Measurements from ENCODE around the gene OAF. TPM values are rescaled to one million over a fixed set of nuclear protein-coding genes. Genes with fewer than 3 reads are reported as not detected.

OAF gene
- total RNA-seq, 4 donors from 2014 or later: 74.7 to 192 (median 124) TPM

DNA sequence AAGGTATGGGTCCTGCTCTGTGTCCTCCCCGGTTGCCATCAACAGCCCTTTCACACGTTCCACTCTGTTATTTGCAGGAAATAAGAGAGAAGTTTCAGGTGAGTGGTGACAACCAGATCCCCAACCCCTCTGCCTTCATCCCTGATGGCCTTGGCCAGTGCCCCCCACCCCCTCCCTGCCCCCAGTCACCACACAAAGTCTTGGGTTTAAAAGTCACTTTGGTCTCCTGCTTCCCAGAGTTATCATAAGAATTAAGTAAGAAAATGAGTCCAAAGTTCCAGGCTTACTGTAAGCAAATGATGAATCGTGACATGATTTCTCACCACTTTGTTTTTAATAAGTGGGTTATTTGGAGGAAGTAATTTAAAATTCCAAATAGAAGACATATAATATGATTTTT lies 9.2 kb upstream of the OAF start:
- peaks cover 0 to 34% (median 20%) of the 10 kb centered on the region in 4 donors for H3K4me1 ChIP-seq
- H3K27ac ChIP-seq: no peak overlapping the region
- WGBS, 2 donors: 62 to 70% methylated on average over 3 of the region's 3 CpGs
- no peak for TF ChIP-seq POLR2A (IDR thresholded peaks at IDR 0.05)
- TF ChIP-seq, protein P1, sequence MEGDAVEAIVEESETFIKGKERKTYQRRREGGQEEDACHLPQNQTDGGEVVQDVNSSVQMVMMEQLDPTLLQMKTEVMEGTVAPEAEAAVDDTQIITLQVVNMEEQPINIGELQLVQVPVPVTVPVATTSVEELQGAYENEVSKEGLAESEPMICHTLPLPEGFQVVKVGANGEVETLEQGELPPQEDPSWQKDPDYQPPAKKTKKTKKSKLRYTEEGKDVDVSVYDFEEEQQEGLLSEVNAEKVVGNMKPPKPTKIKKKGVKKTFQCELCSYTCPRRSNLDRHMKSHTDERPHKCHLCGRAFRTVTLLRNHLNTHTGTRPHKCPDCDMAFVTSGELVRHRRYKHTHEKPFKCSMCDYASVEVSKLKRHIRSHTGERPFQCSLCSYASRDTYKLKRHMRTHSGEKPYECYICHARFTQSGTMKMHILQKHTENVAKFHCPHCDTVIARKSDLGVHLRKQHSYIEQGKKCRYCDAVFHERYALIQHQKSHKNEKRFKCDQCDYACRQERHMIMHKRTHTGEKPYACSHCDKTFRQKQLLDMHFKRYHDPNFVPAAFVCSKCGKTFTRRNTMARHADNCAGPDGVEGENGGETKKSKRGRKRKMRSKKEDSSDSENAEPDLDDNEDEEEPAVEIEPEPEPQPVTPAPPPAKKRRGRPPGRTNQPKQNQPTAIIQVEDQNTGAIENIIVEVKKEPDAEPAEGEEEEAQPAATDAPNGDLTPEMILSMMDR (IDR thresholded peaks at IDR 0.05): no peak
- no peak for TF ChIP-seq EP300 (IDR thresholded peaks at IDR 0.05)
- no peak for DNase-seq (ENCODE audit: low spot score in 2 of 2)
- no peaks in the 10 kb centered on the region for H3K27me3 ChIP-seq
- H3K4me3 ChIP-seq: no peak overlapping the region
- no peaks in the 10 kb centered on the region for H3K9me3 ChIP-seq
- H3K36me3 ChIP-seq: no peaks in the 10 kb centered on the region

DNA sequence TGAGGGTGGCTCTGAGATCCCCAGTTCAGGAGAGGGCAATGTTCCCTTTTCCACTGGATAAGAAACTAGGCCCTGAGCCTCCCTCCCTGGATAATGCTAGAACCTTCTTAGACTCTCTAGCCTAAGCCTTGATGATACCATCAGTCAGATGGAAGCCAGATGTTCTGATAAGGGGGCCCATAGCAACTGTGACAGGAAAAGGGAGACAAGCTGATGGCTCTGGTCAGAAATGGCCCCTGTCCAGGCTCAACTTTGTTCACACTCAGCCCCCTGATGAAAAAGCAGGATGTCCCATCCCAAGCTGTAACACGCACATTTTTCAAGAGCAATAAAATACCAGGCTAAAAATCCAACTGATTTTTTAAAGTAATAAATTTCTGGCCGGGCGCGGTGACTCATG lies 7.2 kb upstream of the OAF start:
- 88 to 90% methylated on average over 4 of the region's 4 CpGs for WGBS, 2 donors
- Histone ChIP-seq H3K27me3 (no peaks in the 10 kb centered on the region), H3K9me3 (no peaks in the 10 kb centered on the region), H3K4me3 (no peak overlapping the region), H3K27ac (no peak overlapping the region), H3K4me1 (peaks cover 0 to 27% (median 14%) of the 10 kb centered on the region in 4 donors), H3K36me3 (no peaks in the 10 kb centered on the region)
- no peak for TF ChIP-seq POLR2A (IDR thresholded peaks at IDR 0.05)
- TF ChIP-seq, protein P1 (IDR thresholded peaks at IDR 0.05): no peak
- TF ChIP-seq EP300 (IDR thresholded peaks at IDR 0.05): no peak
- no peak for DNase-seq (ENCODE audit: low spot score in 2 of 2)

DNA sequence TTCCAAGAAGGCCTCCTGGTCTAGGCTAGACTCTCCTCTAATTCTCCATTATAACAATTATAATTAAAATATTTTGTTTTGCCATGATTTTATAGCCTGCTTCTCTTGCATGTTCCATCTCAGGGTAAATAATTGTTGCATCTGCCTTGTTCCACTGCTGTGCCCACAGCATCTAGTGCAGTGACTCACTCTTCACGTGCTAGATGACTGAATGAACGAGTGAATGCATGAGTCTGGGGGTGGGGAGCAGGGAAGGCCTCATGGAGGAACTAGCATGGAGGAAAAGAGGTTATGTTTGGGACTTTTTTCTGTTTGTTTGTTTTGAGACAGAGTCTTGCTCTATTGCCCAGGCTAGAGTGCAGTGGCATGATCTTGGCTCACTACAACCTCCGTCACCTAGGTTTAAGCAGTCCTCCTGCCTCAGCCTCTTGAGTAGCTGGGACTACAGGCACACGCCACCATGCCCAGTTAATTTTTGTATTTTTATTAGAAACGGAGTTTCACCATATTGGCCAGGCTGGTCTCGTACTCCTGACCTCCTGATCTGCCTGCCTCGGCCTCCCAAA lies 5.2 kb upstream of the OAF start:
- Histone ChIP-seq H3K36me3 (no peaks in the 10 kb centered on the region), H3K4me3 (no peak overlapping the region), H3K27me3 (no peaks in the 10 kb centered on the region), H3K9me3 (no peaks in the 10 kb centered on the region), H3K4me1 (peaks cover 0 to 34% (median 27%) of the 10 kb centered on the region in 4 donors), H3K27ac (peak overlapping the region in 1 of 4 donors; percentile 65)
- TF ChIP-seq POLR2A (IDR thresholded peaks at IDR 0.05): no peak
- no peak for TF ChIP-seq EP300 (IDR thresholded peaks at IDR 0.05)
- TF ChIP-seq, protein P1 (IDR thresholded peaks at IDR 0.05): no peak
- DNase-seq (ENCODE audit: low spot score in 2 of 2): no peak
- WGBS, 2 donors: 78 to 87% methylated on average over 7 of the region's 7 CpGs

DNA sequence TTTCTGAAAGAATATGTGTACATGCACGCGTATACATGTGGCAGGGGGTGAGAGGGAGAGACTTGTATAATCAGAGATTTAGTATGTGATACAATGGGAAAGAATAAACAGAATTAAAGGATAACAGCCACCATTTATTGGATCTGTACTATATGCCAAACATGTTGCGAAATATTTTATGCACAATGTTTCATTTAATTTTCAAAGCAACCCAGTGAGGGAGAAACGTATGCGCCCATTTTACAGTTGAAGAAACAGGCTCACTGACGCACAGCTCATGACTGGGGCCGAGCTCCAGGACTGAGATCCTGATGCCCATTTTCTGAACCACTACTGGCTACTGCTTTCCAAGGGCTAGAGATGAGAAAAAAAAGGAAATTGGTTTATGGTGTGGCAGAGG lies 3.3 kb upstream of the OAF start:
- no peak overlapping the region for H3K4me3 ChIP-seq
- H3K4me1 ChIP-seq: peaks cover 0 to 39% (median 27%) of the 10 kb centered on the region in 4 donors
- H3K9me3 ChIP-seq: no peaks in the 10 kb centered on the region
- no peak for TF ChIP-seq EP300 (IDR thresholded peaks at IDR 0.05)
- H3K27me3 ChIP-seq: no peaks in the 10 kb centered on the region
- WGBS, 2 donors: 79 to 82% methylated on average over 7 of the region's 7 CpGs
- no peaks in the 10 kb centered on the region for H3K36me3 ChIP-seq
- no peak for DNase-seq (ENCODE audit: low spot score in 2 of 2)
- H3K27ac ChIP-seq: peak overlapping the region in 3 of 4 donors; percentile 80 to 92 (median 91)

DNA sequence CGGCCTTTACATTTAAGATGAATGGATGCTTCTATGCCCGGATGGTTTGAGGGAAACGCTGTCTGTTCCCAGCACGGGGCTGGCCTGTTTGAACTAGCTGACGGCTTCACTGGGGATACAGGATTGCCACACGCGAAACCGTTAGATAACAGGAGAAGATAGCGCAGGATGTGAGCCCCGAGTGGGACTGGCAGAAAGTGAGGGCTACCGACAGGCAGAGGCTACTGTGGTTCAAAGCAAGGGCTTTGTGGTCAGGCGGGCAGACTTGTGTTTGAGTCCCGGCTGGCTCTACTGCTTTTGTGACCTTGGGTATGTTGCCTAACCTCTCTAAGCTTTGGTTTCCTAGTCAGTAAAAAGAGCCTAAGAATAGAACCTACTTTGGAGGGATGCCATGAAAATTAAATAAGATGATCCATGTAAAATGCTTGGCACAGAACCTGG lies 2.8 kb upstream of the OAF start:
- no peak overlapping the region for H3K4me3 ChIP-seq
- 26 to 34% methylated on average over 13 of the region's 13 CpGs for WGBS, 2 donors
- no peak for DNase-seq (ENCODE audit: low spot score in 2 of 2)
- H3K4me1 ChIP-seq: peaks cover 0 to 44% (median 27%) of the 10 kb centered on the region in 4 donors
- no peaks in the 10 kb centered on the region for H3K27me3 ChIP-seq
- no peaks in the 10 kb centered on the region for H3K36me3 ChIP-seq
- H3K27ac ChIP-seq: peak overlapping the region; percentile 5 to 92 (median 86)
- TF ChIP-seq, protein P1 (IDR thresholded peaks at IDR 0.05): no peak
- TF ChIP-seq POLR2A (IDR thresholded peaks at IDR 0.05): no peak
- no peak for TF ChIP-seq EP300 (IDR thresholded peaks at IDR 0.05)
- H3K9me3 ChIP-seq: no peaks in the 10 kb centered on the region
